PC-9 (cell line): ENCODE measurements around the gene PDS5B. TPM values are rescaled to one million over a fixed set of nuclear protein-coding genes. Genes with fewer than 3 reads are reported as not detected.
A peak's percentile ranks its signal among the peaks of the same experiment; 100 is the strongest.

ENCODE experiments used
- BruUV-seq: library from RNA; stranded (reverse); fragments of 400-500 nt; replicated peaks from 2 replicates; lab custom pipeline; 2021; lab: Mats Ljungman, UMichigan
- CTCF ChIA-PET: fragments of 300-600 bp; sonication (Branson Sonifier 250); formaldehyde crosslinking; loops from one replicate; lab custom pipeline; 2022; ENCODE audit warnings: antibody characterized with exemption; lab: Charles Lee
- POLR2A ChIA-PET: fragments of 300-600 bp; sonication (Branson Sonifier 250); formaldehyde crosslinking; loops from one replicate; lab custom pipeline; 2022; ENCODE audit warnings: antibody characterized with exemption; ENCODE audit not compliant: unreplicated experiment; lab: Charles Lee
- DNase-seq, 2 experiments: peaks; one replicate each; pipeline versions ENCODE4 v3.0.0 to v3.0.0-alpha.2; 2015 to 2022; ENCODE audit warnings: mixed read lengths in 1 of 2
- H2AFZ ChIP-seq: fragments of 200-600 bp; sonication (generic); 2 replicates; pipeline ENCODE4 v1.8.1; 2017; ENCODE audit warnings: antibody characterized with exemption
- H3F3A ChIP-seq: fragments of 200-600 bp; sonication (generic); 2 replicates; pipeline ENCODE4 v1.8.1; 2017; ENCODE audit warnings: antibody characterized with exemption, mild to moderate bottlenecking, low read depth; ENCODE audit not compliant: insufficient read depth
- H3K27ac ChIP-seq: fragments of 200-600 bp; sonication (generic); 2 replicates; pipeline ENCODE4 v1.6.1; 2016; ENCODE audit warnings: mixed run types
- H3K27me3 ChIP-seq: fragments of 200-600 bp; sonication (generic); 2 replicates; pipeline ENCODE4 v1.6.1; 2016; ENCODE audit warnings: low read depth, mixed run types; ENCODE audit not compliant: insufficient read depth
- H3K36me3 ChIP-seq: fragments of 200-600 bp; sonication (generic); 2 replicates; pipeline ENCODE4 v1.6.1; 2016; ENCODE audit warnings: low read depth, mixed run types
- H3K4me1 ChIP-seq: fragments of 200-600 bp; sonication (generic); replicated peaks from 2 replicates; pipeline ENCODE4 v1.6.1; 2016; ENCODE audit warnings: mixed run types; ENCODE audit not compliant: insufficient read depth
- H3K4me2 ChIP-seq: fragments of 200-600 bp; sonication (generic); 2 replicates; pipeline ENCODE4 v1.6.1; 2017; ENCODE audit warnings: mixed run types
- H3K4me3 ChIP-seq: fragments of 200-600 bp; sonication (generic); 2 replicates; pipeline ENCODE4 v1.6.1; 2016; ENCODE audit warnings: mixed run types
- H3K79me2 ChIP-seq: fragments of 200-600 bp; sonication (generic); 2 replicates; pipeline ENCODE4 v1.6.1; 2017; ENCODE audit warnings: low read depth, mixed run types
- H3K9me2 ChIP-seq: fragments of 200-600 bp; sonication (generic); 2 replicates; pipeline ENCODE4 v1.8.1; 2017; ENCODE audit warnings: mild to moderate bottlenecking; ENCODE audit not compliant: insufficient read depth
- H3K9me3 ChIP-seq: fragments of 200-600 bp; sonication (generic); 2 replicates; pipeline ENCODE4 v1.8.1; 2016; ENCODE audit warnings: low read depth; ENCODE audit not compliant: insufficient read depth
- H4K20me1 ChIP-seq: fragments of 200-600 bp; sonication (generic); 2 replicates; pipeline ENCODE4 v1.8.1; 2017; ENCODE audit not compliant: insufficient read depth
- EZH2 ChIP-seq: fragments of 200-600 bp; sonication (generic); IDR thresholded peaks from 2 replicates; pipeline ENCODE4 v1.8.0; 2017; ENCODE audit warnings: antibody characterized with exemption, low read depth
- intact Hi-C: fragments of 100-400 bp; cut with micrococcal nuclease; formaldehyde crosslinking; loops from one replicate; pipeline ENCODE4 v1.10.0; 2022; ENCODE audit not compliant: unreplicated experiment
- total RNA-seq: library from RNA; stranded (reverse); gene quantifications from 2 replicates; pipeline ENCODE4 v1.2.3, GENCODE V29; 2021
- TF ChIP-seq, protein P1 (sequence below): fragments of 200-600 bp; sonication (generic); conservative IDR thresholded peaks from 2 replicates; pipeline ENCODE4 v1.6.1; 2017; ENCODE audit warnings: mixed run types, antibody characterized with exemption, mild to moderate bottlenecking, moderate library complexity

Gene PDS5B
- total RNA-seq, 1 experiment from 2014 or later = 37.6 TPM

DNA sequence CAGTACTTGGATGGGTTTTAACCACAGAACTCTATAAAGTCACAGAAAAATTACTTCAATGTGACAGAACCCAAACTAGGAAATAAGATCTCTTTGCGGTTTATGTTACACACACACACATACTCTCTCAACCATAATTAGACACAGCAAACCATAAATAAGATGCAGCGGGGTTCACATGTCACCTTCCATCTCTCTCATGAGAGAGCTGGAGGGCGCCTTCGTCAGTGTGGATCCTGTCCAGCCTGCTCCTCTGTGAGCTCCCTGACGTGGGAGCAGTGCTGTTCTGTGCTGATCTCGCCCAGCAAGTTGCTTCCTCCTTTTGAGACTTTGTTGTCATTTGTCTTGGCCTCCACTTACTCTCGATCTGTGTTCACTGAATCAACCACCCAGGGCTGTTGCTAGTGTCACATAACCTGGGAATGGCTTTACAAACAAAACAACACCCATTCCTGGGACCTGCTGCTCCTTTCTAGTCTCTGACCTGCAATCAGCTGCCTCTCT, 225.1 kb downstream of the PDS5B start:
- TF ChIP-seq, protein P1, sequence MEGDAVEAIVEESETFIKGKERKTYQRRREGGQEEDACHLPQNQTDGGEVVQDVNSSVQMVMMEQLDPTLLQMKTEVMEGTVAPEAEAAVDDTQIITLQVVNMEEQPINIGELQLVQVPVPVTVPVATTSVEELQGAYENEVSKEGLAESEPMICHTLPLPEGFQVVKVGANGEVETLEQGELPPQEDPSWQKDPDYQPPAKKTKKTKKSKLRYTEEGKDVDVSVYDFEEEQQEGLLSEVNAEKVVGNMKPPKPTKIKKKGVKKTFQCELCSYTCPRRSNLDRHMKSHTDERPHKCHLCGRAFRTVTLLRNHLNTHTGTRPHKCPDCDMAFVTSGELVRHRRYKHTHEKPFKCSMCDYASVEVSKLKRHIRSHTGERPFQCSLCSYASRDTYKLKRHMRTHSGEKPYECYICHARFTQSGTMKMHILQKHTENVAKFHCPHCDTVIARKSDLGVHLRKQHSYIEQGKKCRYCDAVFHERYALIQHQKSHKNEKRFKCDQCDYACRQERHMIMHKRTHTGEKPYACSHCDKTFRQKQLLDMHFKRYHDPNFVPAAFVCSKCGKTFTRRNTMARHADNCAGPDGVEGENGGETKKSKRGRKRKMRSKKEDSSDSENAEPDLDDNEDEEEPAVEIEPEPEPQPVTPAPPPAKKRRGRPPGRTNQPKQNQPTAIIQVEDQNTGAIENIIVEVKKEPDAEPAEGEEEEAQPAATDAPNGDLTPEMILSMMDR = no peak
- no peak for TF ChIP-seq EZH2
- Histone ChIP-seq H3K4me1 (peaks cover 10% of the 10 kb centered on the region), H3K27ac (no peak overlapping the region), H3K4me2 (peak overlapping the region; percentile 43), H3K36me3 (no peaks in the 10 kb centered on the region), H3K4me3 (no peak overlapping the region), H4K20me1 (no peaks in the 10 kb centered on the region), H3K27me3 (no peaks in the 10 kb centered on the region), H3K9me3 (peaks cover 4% of the 10 kb centered on the region; the same call in 1 of the 2 replicates), H2AFZ (peak overlapping the region; percentile 54), H3K79me2 (no peaks in the 10 kb centered on the region), H3F3A (no peaks in the 10 kb centered on the region), H3K9me2 (no peaks in the 10 kb centered on the region)
- DNase-seq = peak; percentile 33 to 71
- BruUV-seq = no TSS peak
- intact Hi-C loops = no loop called here
- POLR2A ChIA-PET = interaction anchor here (0.6 kb wide), 1 partner anchor 224 kb away, joined by 7 read pairs; no protein-coding TSS in a partner anchor
- CTCF ChIA-PET = interaction anchor here (0.5 kb wide), 1 partner anchor 221 kb away, joined by 7 read pairs; no protein-coding TSS in a partner anchor

DNA sequence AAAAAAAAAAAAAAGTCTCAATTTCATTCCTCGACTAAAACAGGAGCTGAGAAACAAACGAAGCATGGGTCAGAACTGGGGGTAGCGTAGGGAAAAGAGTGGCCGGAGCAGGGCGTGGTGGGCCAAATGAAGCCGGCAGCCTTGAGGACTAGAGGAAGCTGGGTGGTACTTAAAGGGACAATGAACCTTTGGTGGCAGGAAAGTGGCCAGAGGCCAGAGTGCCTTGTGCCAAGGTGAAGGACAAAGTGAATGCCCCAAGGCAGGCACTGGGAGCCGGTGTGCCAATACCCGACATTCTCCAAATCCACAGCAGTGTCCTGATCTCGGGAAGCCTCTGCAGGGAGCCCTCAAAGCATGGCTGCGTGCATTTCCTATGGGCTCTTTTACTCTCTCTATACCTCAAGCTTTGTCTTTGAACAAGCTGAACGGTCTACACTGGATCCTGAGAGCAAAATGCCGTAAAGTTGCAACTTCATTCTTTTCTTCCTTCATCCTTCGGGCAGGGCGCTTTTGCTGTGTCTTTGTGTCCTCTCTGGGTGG, 235.0 kb downstream of the PDS5B start:
- POLR2A ChIA-PET = no interaction called here
- Histone ChIP-seq H3K79me2 (no peaks in the 10 kb centered on the region), H3K27me3 (no peaks in the 10 kb centered on the region), H3K4me3 (no peak overlapping the region), H3K27ac (no peak overlapping the region), H2AFZ (no peak overlapping the region), H3K9me3 (peaks cover 4% of the 10 kb centered on the region; the same call in 1 of the 2 replicates), H3K9me2 (no peaks in the 10 kb centered on the region), H3F3A (peaks cover 25% of the 10 kb centered on the region), H3K4me2 (no peak overlapping the region), H3K36me3 (no peaks in the 10 kb centered on the region), H4K20me1 (no peaks in the 10 kb centered on the region), H3K4me1 (peaks cover 28% of the 10 kb centered on the region)
- TF ChIP-seq EZH2 = no peak
- TF ChIP-seq, protein P1 = no peak
- intact Hi-C loops = no loop called here
- CTCF ChIA-PET = no interaction called here
- no TSS peak for BruUV-seq
- DNase-seq = no peak

DNA sequence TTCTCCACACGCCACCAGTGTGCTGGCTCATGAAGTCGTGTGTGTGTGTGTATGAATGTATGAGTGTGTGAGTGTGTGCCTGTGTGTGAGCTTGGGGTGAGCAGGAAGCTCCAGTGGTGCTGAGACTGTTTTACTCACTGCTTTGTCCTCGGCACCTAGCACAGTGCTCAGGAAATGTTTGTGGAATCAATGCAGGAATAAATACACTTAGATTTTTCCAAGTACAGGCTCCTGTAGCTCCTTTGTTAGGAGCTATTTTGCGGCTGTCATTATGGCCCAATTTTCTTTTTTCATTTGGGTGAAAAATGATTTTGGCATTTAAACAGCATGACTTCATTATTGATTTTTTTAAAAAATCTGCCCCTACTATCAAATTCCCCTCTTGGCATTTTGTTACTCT, 236.5 kb downstream of the PDS5B start:
- intact Hi-C loops = no loop called here
- BruUV-seq = no TSS peak
- POLR2A ChIA-PET = no interaction called here

More for the DNA sequence above, 236.5 kb downstream of the PDS5B start:
- no peaks in the 10 kb centered on the region for H3K79me2 ChIP-seq
- H2AFZ ChIP-seq = no peak overlapping the region
- no peak for DNase-seq
- H3K9me2 ChIP-seq = no peaks in the 10 kb centered on the region
- H3K4me1 ChIP-seq = peaks cover 28% of the 10 kb centered on the region
- no peak overlapping the region for H3K27ac ChIP-seq
- H3K4me2 ChIP-seq = no peak overlapping the region
- no peaks in the 10 kb centered on the region for H3K27me3 ChIP-seq
- H3K4me3 ChIP-seq = no peak overlapping the region
- CTCF ChIA-PET = no interaction called here
- H3K36me3 ChIP-seq = no peaks in the 10 kb centered on the region
- no peaks in the 10 kb centered on the region for H3K9me3 ChIP-seq
- no peaks in the 10 kb centered on the region for H4K20me1 ChIP-seq
- H3F3A ChIP-seq = peaks cover 25% of the 10 kb centered on the region
- TF ChIP-seq EZH2 = no peak
- TF ChIP-seq, protein P1 = no peak
